Endothelial cell of umbilical vein (primary cell): ENCODE results near the gene RNF168. TPM values are rescaled to one million over a fixed set of nuclear protein-coding genes. Genes with fewer than 3 reads are reported as not detected.
"Not testable (repeated sequence)": the region's sequence is repeated elsewhere in the genome, so short reads cannot be mapped to it uniquely, and the experiment has no call there.

Experiments used
- BruUV-seq: library from RNA; stranded (reverse); fragments of 400-500 nt; replicated peaks from 2 replicates; lab custom pipeline; 2021; lab: Mats Ljungman, UMichigan
- CTCF ChIA-PET: fragments of 300-600, 350-600 bp; sonication (Branson Sonifier 250); formaldehyde crosslinking; loops from one replicate; lab custom pipeline; 2021; ENCODE audit warnings: antibody characterized with exemption, inconsistent platforms; lab: Charles Lee
- POLR2A ChIA-PET: fragments of 300-600, 350-600 bp; sonication (Branson Sonifier 250); formaldehyde crosslinking; loops from one replicate; lab custom pipeline; 2021; ENCODE audit warnings: antibody characterized with exemption, inconsistent platforms; lab: Charles Lee
- DNase-seq: peaks from one replicate; pipeline ENCODE4 v3.0.0-alpha.2; 2011; ENCODE audit warnings: low read depth, low spot score
- FAIRE-seq: peaks from 2 replicates; lab custom pipeline; 2011; peaks lifted over from hg19 to GRCh38; lab: Jason Lieb, UNC
- H2AFZ ChIP-seq: 2 replicates; pipeline ENCODE4 v1.6.0; 2012; ENCODE audit warnings: low read depth, low read length, control low read depth, inconsistent platforms
- H3K27ac ChIP-seq: 2 replicates; pipeline ENCODE4 v1.5.1; 2011; ENCODE audit warnings: low read depth, mild to moderate bottlenecking, control low read depth, low read length, moderate library complexity; ENCODE audit not compliant: insufficient read depth
- H3K27me3 ChIP-seq, 2 experiments: 2 replicates each; pipeline versions ENCODE4 v1.6.0 to v1.6.1; 2011; ENCODE audit warnings: low read length in 2 of 2, mixed read lengths in 1 of 2; ENCODE audit not compliant: control insufficient read depth in 2 of 2, insufficient read depth in 2 of 2
- H3K36me3 ChIP-seq, 2 experiments: 2 replicates in 1 of 2; 3 replicates in 1 of 2; pipeline ENCODE4 v1.5.1; 2011; ENCODE audit warnings: low read length in 2 of 2, mild to moderate bottlenecking in 1 of 2, moderate library complexity in 1 of 2; ENCODE audit not compliant: control insufficient read depth in 2 of 2, insufficient read depth in 2 of 2; ENCODE audit errors: extremely low read depth in 1 of 2
- H3K4me1 ChIP-seq: 3 replicates; pipeline ENCODE4 v1.5.1; 2011; ENCODE audit warnings: mild to moderate bottlenecking, low read length; ENCODE audit not compliant: control insufficient read depth, insufficient read depth; ENCODE audit errors: extremely low read depth
- H3K4me2 ChIP-seq: 2 replicates; pipeline ENCODE4 v1.6.1; 2011; ENCODE audit warnings: low read length, control low read depth, mixed read lengths; ENCODE audit not compliant: insufficient read depth
- H3K4me3 ChIP-seq, 3 experiments: fragments of 200-600 bp in 1 of 3; sonication (generic), shearing (Covaris generic) in 1 of 3; replicated peaks in 1 of 3; 2 replicates each; pipeline ENCODE4 v1.5.1; 2011 to 2016; ENCODE audit warnings: control low read depth in 3 of 3, low read length in 3 of 3, mild to moderate bottlenecking in 2 of 3, inconsistent platforms in 1 of 3, low read depth in 1 of 3, moderate library complexity in 1 of 3; ENCODE audit not compliant: insufficient read depth in 1 of 3
- H3K79me2 ChIP-seq: 2 replicates; pipeline ENCODE4 v1.6.0; 2012; ENCODE audit warnings: low read length, inconsistent platforms; ENCODE audit not compliant: control insufficient read depth, insufficient read depth
- H3K9ac ChIP-seq: replicated peaks from 2 replicates; pipeline ENCODE3; 2011; ENCODE audit warnings: low read length, control low read depth; ENCODE audit not compliant: insufficient read depth; ENCODE audit errors: extremely low read depth
- H3K9me1 ChIP-seq: replicated peaks from 3 replicates; pipeline ENCODE4 v1.6.0; 2011; ENCODE audit warnings: mild to moderate bottlenecking, low read length; ENCODE audit not compliant: control insufficient read depth, insufficient read depth; ENCODE audit errors: extremely low read depth
- H3K9me3 ChIP-seq: replicated peaks from 2 replicates; pipeline ENCODE4 v1.5.1; 2012; ENCODE audit warnings: low read length, inconsistent platforms; ENCODE audit not compliant: control insufficient read depth, insufficient read depth
- H4K20me1 ChIP-seq: replicated peaks from 2 replicates; pipeline ENCODE3; 2011; ENCODE audit warnings: mild to moderate bottlenecking, low read length; ENCODE audit not compliant: control insufficient read depth, insufficient read depth; ENCODE audit errors: extremely low read depth
- CTCF ChIP-seq, 2 donors: IDR thresholded peaks; 1 replicate in 1 of 2; 2 replicates in 1 of 2; pipeline ENCODE4 v1.5.1; 2011; ENCODE audit warnings: low read length in 2 of 2, mild to moderate bottlenecking in 2 of 2, moderate library complexity in 2 of 2, control low read depth in 1 of 2, inconsistent platforms in 1 of 2, low read depth in 1 of 2; ENCODE audit not compliant: insufficient read depth in 1 of 2; ENCODE audit errors: extremely low read depth in 1 of 2
- EZH2 ChIP-seq: IDR thresholded peaks from 2 replicates; pipeline ENCODE4 v1.6.1; 2012; ENCODE audit warnings: borderline replicate concordance, low read depth, mild to moderate bottlenecking, moderate library complexity, low read length, inconsistent platforms; ENCODE audit not compliant: severe bottlenecking
- FOS ChIP-seq: IDR thresholded peaks from 2 replicates; pipeline ENCODE4 v1.6.1; 2011; ENCODE audit warnings: mild to moderate bottlenecking, low read length, moderate library complexity, borderline replicate concordance; ENCODE audit not compliant: insufficient read depth
- GATA2 ChIP-seq: IDR thresholded peaks from 2 replicates; pipeline ENCODE4 v1.7.0; 2011; ENCODE audit warnings: low read depth, mild to moderate bottlenecking, moderate library complexity, mixed read lengths, low read length; ENCODE audit not compliant: insufficient read length, insufficient read depth
- JUN ChIP-seq: IDR thresholded peaks from 2 replicates; pipeline ENCODE4 v1.6.1; 2011; ENCODE audit warnings: borderline replicate concordance, low read depth; ENCODE audit not compliant: insufficient read length, insufficient read depth
- MAX ChIP-seq: IDR thresholded peaks from 2 replicates; pipeline ENCODE4 v1.6.1; 2011; ENCODE audit not compliant: insufficient read depth, insufficient read length
- MYC ChIP-seq: IDR thresholded peaks from one replicate; pipeline ENCODE4 v1.6.1; 2011; ENCODE audit warnings: mild to moderate bottlenecking, low read depth, low read length
- POLR2A ChIP-seq: IDR thresholded peaks from 2 replicates; pipeline ENCODE4 v1.6.1; 2012; ENCODE audit warnings: low read depth, mild to moderate bottlenecking, control low read depth, low read length
- POLR2AphosphoS5 ChIP-seq: IDR thresholded peaks from 2 replicates; pipeline ENCODE4 v1.6.1; 2012; ENCODE audit warnings: low read depth, mild to moderate bottlenecking, control low read depth, low read length, moderate library complexity; ENCODE audit not compliant: insufficient read depth
- dilution Hi-C: fragments of 300-500 bp; cut with MboI; formaldehyde crosslinking; loops from one replicate; pipeline ENCODE4 v1.15.0; 2019; ENCODE audit warnings: low sequenced_read_pairs; ENCODE audit not compliant: extremely low pct_ligation_motif_present
- intact Hi-C: fragments of 100-400 bp; cut with micrococcal nuclease; formaldehyde crosslinking; loops from one replicate; pipeline ENCODE4 v1.10.0; 2022
- polyA plus RNA-seq, 4 experiments: library from polyadenylated mRNA; depleted of rRNA in 3 of 4; stranded (reverse) in 3 of 4; unstranded in 1 of 4; fragments of >200 nt; gene quantifications; 2 replicates each; pipeline versions ENCODE4 v1.2.1 to v1.2.3, GENCODE V29; 2011 to 2012; ENCODE audit warnings: missing spikeins in 1 of 4
- total RNA-seq: library from RNA; stranded (reverse); gene quantifications from 2 replicates; pipeline ENCODE4 v1.2.3, GENCODE V29; 2021

The RNF168 gene
- total and polyA plus RNA-seq, 2 donors (not counting 3 experiments of a cell fraction or from before 2014, with no cell fraction given) = 4.0 to 32.9 TPM

- Histone ChIP-seq H3K79me2 (peaks cover 31% of the 10 kb centered on the region), H3K4me2 (no peak overlapping the region), H3K4me1 (peaks cover 8% of the 10 kb centered on the region), H3K9me3 (no peaks in the 10 kb centered on the region), H4K20me1 (no peaks in the 10 kb centered on the region), H3K9ac (no peak overlapping the region), H3K9me1 (no peaks in the 10 kb centered on the region), H3K36me3 (no peaks in the 10 kb centered on the region), H2AFZ (no peak overlapping the region), H3K27ac (no peak overlapping the region), H3K27me3 (peaks cover 2 to 3% of the 10 kb centered on the region in 2 experiments), H3K4me3 (no peak overlapping the region)
- DNase-seq (no peak), FAIRE-seq (no peak)
- dilution Hi-C loops (no loop called here), intact Hi-C loops (loop anchor here (5.0 kb wide), 2 partner anchors 252 to 422 kb away; partner anchors contain the start of gene TFRC)
- ChIA-PET CTCF (interaction anchor here (4.0 kb wide), 1 partner anchor 18 kb away, joined by 17 read pairs; no protein-coding TSS in a partner anchor), POLR2A (no interaction called here)
- BruUV-seq = no TSS peak
- TF ChIP-seq JUN (no peak), POLR2AphosphoS5 (no peak), MAX (no peak), EZH2 (no peak), FOS (no peak), POLR2A (no peak), CTCF (IDR thresholded peaks at IDR 0.05; ENCODE audit: extremely low read depth in 1 of 2, insufficient read depth in 1 of 2, low read depth in 1 of 2, low read length in 2 of 2) (no peak), MYC (no peak), GATA2 (no peak)
Measured at GRCh38 chr3:196504556-196504955, 988 bp upstream of the RNF168 start.

- H3K4me1 ChIP-seq = peaks cover 13% of the 10 kb centered on the region
- intact Hi-C loops = loop anchor here (5.0 kb wide), 2 partner anchors 252 to 422 kb away; partner anchors contain the start of gene TFRC
- CTCF ChIA-PET = interaction anchor here (4.0 kb wide), 1 partner anchor 18 kb away, joined by 17 read pairs; no protein-coding TSS in a partner anchor
- H3K36me3 ChIP-seq, FAIRE-seq, DNase-seq, dilution Hi-C loops, H3K4me2 ChIP-seq, H4K20me1 ChIP-seq, BruUV-seq, H3K9me3 ChIP-seq, POLR2A ChIA-PET, H3K9me1 ChIP-seq, H3K27me3 ChIP-seq: not testable (repeated sequence)
- peak overlapping the region; percentile 45 for H3K27ac ChIP-seq
- peak overlapping the region; percentile 75 for H3K9ac ChIP-seq
- peak overlapping the region; percentile 45 for H2AFZ ChIP-seq
- peak overlapping the region in 1 of 3 experiments; percentile 67 for H3K4me3 ChIP-seq
- peaks cover 37% of the 10 kb centered on the region for H3K79me2 ChIP-seq
Measured at GRCh38 chr3:196504077-196504398, 470 bp upstream of the RNF168 start.
